Hematopoietic multipotent progenitor cell treated with erythropoietin and hydrocortisone succinate and interleukin-3 and kit ligand, for 8 days (in vitro differentiated cells): ENCODE measurements around the gene ZNF484.
"Not testable (repeated sequence)": the region's sequence is repeated elsewhere in the genome, so short reads cannot be mapped to it uniquely, and the experiment has no call there.

Source experiments
- DNase-seq: peaks from one replicate; pipeline ENCODE4 v3.0.0-alpha.2; 2015

Gene ZNF484

DNA sequence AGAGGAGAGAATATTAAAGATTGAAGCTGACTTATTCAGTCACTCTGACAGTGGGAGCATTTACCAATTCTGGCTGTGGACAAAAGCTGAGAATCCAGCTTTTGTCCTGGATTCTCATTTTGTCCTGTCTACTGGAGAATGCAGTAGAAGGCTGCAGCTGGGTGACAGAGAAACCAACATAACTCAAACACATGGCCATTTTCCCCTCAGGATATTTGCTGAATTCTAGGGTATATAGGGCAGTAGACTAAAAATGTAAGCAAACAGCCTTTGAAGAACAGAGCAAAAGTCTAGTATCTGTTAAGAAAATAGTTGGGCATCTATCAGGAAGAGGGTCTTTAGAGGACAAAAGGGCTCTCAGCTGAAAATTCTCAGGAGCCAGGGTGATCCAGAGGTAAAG is 20.6 kb downstream of the ZNF484 start:
- no peak for DNase-seq

- DNase-seq, result no peak
Measured at GRCh38 chr9:92853716-92854115, 24.1 kb downstream of the ZNF484 start.

GRCh38 chr9:92850898-92851297 is 26.9 kb downstream of the ZNF484 start:
- DNase-seq, result peak; percentile 29

- DNase-seq, result not testable (repeated sequence)
Measured at GRCh38 chr9:92848740-92849139, 29.1 kb downstream of the ZNF484 start.

- DNase-seq, result no peak
Measured at GRCh38 chr9:92846662-92847145, 31.1 kb downstream of the ZNF484 start.

DNA sequence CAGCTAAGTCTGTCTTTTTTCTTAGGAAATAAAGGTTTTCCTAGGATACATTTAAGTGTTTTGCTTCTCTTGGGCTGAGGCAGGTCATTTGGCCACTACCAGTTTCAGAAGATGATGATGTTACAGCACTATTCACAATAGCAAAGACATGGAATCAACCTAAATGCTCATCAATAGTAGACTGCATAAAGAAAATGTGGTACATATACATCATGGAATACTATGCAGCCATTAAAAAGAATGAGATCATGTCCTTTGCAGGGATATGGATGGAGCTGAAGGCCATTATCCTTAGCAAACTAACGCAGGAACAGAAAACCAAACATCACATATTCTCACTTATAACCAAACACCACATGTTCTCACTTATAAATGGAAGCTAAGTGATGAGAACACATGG is 39.4 kb downstream of the ZNF484 start:
- not testable (repeated sequence) for DNase-seq

DNA sequence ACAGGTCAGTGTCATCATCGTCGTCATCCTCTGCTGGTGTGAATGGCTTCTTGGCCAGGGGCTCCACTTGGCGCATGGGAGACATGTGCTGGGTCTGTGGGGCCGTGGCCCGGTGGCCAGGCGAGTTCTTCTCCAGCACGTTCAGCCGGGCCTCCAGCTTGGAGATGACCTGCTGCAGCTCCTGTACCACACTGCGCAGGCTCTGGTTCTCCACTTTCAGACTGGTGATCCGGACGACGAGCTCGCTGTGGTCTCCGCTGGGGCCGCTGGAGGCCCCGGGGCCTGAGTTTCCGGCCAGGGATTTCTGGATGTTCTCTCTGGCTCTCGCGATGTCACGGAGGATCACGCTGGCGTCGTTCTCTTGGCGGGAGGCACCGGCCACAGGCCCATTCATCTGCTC is 40.6 kb downstream of the ZNF484 start:
- DNase-seq, result no peak

GRCh38 chr9:92829420-92829819 is 48.4 kb downstream of the ZNF484 start:
- DNase-seq, result no peak

- DNase-seq, result not testable (repeated sequence)
Measured at GRCh38 chr9:92825065-92825464, 52.8 kb downstream of the ZNF484 start.

GRCh38 chr9:92820964-92821363 is 56.9 kb downstream of the ZNF484 start:
- no peak for DNase-seq

DNA sequence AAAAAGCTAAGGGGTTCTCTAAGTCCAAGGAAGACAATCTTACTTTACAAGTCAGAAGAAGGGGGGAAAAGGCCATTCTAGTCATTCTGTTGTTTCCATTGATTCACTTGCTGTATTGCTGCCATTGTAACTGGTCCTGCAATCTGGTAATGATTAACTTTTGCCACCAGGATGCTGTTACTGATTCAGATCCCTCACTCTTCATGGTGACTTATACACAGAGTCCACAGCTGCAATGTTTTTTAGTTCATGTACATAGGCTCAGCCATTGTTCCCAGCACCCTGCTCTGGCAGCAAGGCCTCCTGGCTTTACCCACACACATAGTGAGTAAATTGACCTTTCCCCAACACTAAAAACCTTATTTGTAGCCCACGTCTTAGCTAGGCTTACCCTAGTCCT is 57.9 kb downstream of the ZNF484 start:
- not testable (repeated sequence) for DNase-seq

GRCh38 chr9:92809629-92810326 is 68.1 kb downstream of the ZNF484 start:
- not testable (repeated sequence) for DNase-seq

DNA sequence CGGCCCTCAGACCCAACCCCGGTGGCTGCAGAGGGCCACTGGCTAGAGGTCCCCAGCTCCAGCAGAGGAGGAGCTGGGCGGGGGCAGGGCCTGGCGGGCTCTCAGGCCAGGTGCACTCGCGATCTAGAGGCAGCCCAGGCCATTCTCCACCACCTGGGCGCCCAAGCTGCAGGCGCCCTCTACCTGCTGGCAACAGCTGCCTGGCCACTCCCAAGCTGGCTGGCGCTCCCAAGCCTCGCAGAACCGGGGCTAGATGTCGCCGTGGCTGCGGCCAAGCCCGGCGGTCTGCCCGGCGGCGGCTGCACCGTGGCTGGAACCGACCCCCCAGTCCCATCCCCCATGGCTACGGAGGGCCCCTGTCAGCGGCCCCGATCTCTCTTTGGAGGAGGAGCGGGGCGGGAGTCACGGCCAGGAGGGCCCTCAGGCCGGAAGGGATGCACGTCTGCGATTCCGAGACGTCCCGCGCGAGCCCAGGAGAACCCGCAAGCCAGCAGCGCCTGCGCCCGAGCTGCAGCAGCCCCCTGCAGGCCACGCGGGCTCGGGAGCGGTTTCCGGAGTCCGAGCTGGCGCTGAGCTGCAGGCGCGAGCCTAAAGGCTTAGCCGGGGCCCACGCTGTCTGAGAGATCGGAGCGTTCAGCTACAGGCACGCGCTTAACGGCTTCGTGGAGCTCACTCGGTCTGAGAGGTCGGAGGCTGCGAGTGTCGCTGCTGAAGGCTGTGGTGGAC is 68.9 kb downstream of the ZNF484 start:
- peak; percentile 13 for DNase-seq

DNA sequence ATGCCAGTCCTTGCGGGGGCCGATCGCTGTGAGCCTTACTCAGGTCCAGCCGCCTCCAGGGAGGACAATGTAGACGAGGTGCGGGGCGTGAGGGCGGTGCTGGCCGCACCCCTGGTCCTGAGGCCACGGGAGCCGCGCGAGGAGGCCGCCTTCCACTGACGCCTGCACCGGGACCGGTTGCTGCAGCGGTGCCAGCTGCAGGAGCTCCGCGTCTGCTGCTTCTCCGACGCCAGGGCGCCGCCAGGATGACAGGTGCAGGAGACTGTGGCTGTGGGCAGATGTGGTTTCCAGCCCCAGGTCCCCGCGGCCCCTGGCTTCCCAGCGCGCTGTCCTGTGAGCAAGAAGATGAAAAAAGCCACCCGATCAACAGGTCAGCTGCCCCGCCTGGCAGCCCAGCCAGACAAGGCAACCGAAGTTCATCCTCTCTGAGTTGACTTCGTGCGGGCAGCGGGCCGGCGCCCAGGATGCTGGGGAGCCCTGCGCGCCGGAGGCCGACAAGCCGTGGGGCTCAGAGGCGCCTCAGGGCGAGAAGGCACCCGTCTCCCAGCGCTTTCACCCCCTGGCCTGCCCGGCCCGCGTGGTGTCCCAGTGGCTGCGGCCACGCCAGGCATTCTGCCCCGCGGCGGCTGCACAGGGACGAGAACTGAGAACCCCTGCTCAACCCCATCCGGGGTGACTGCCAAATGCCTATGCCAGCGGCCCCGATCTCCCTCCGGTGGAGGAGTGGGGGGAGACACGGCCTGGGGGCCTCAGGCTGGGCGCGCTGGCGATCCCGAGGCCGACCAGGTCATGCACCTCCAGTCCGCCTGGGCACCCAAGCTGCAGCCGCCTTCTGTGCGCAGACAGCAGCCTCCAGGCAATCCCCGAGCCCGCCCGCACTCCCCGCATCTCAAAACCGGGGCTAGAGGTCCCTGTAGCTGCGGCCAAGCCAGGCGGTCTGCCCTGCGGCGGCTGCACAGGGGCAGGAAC is 69.8 kb downstream of the ZNF484 start:
- no peak for DNase-seq

DNA sequence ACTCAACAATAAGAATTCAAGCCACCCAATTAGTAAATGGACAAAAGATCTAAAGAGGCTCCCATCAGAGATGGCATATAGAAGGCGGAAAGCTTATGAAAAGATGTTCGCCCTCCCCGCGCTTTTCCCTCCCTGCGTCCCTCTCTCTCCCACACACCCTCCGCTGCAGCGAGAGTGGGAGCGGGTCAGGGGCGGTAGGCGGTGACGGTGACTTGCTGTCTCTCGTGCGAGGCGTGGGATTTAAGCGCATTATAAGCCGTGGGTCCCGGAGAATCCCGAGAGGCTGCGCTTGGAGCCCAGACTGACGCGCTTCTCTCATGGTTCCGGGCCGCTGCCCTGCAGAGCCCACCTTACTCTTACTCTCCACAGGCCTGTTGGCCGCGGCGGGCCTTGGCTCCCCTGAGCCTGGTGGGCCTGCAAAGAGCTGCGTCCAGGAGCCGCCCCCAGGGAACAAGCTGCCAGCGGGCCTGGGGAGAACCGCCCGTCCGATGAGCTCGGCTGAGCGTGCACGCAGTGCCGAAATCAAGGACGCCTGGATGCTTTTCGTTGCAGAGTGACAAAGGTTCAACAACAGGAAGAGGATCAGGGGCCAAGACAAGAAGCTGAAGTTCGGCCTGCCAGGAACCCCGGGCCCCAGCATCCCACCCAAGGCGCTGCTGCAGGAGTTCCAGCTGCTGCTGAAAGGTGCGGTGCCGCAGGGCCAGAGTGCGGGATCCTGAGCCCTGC is 70.6 kb downstream of the ZNF484 start:
- no peak for DNase-seq

- no peak for DNase-seq
Measured at GRCh38 chr9:92804727-92805126, 73.1 kb downstream of the ZNF484 start.

GRCh38 chr9:92798358-92798757 is 79.5 kb downstream of the ZNF484 start:
- DNase-seq, result no peak

GRCh38 chr9:92796337-92796804 is 81.5 kb downstream of the ZNF484 start:
- DNase-seq, result not testable (repeated sequence)

DNA sequence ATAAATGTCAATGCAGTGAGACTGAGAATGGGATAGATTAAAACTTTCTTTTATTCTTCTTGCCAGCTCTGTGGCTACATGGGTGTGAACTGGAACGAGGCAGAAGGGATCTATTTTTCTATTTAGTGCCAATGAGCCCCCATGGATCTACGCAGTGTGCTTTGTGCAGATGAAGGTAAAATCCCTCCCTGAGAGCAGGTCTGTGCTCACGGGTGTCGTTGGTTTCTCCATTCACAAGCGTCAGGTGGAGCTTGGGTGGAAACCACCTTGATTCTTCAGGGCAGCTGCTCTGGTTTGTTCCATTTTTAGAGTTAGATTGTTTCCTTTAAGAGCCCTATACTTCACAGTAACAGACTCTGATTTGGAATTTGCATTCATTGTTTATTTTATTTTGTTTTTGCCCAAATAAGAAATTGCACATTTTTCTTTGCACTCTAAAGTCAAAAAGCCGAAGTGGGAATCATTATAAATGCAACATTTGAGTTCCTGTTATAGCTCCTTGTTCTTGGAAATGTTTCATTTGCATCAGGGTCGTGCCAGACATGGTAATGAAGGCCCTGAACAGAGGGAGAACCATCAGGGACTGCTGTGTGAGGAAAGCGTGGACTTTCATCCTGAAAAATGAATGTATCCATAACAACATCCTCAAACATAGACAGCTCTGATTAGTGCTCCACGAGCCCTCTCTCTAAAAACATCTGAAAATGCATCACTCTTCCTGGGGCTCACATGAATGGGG is 82.1 kb downstream of the ZNF484 start:
- DNase-seq, result no peak
